ENCODE data around the gene MARVELD3.

- no peak for TF ChIP-seq CTCF (IDR thresholded peaks at IDR 0.05)
- TF ChIP-seq EZH2 (IDR thresholded peaks at IDR 0.05) = no peak
These were observed 45.2 kb downstream of the MARVELD3 start for GRCh38 chr16:71671165-71671564.
